Eye (tissue), 1 donor: ENCODE results near the gene DNAJC28.
"Not testable (repeated sequence)": the region's sequence is repeated elsewhere in the genome, so short reads cannot be mapped to it uniquely, and the experiment has no call there.

ENCODE experiments used
- DNase-seq: peaks from one replicate; pipeline ENCODE4 v3.0.0-alpha.2; 2015

Gene DNAJC28, protein sequence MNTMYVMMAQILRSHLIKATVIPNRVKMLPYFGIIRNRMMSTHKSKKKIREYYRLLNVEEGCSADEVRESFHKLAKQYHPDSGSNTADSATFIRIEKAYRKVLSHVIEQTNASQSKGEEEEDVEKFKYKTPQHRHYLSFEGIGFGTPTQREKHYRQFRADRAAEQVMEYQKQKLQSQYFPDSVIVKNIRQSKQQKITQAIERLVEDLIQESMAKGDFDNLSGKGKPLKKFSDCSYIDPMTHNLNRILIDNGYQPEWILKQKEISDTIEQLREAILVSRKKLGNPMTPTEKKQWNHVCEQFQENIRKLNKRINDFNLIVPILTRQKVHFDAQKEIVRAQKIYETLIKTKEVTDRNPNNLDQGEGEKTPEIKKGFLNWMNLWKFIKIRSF

GRCh38 chr21:33491373-33492102, at the start of gene DNAJC28:
DNAJC28 (minus strand) TSS chr21:33491716; CDS start chr21:33489393, 2,323 bp downstream.
- peak; percentile 99 for DNase-seq

DNA sequence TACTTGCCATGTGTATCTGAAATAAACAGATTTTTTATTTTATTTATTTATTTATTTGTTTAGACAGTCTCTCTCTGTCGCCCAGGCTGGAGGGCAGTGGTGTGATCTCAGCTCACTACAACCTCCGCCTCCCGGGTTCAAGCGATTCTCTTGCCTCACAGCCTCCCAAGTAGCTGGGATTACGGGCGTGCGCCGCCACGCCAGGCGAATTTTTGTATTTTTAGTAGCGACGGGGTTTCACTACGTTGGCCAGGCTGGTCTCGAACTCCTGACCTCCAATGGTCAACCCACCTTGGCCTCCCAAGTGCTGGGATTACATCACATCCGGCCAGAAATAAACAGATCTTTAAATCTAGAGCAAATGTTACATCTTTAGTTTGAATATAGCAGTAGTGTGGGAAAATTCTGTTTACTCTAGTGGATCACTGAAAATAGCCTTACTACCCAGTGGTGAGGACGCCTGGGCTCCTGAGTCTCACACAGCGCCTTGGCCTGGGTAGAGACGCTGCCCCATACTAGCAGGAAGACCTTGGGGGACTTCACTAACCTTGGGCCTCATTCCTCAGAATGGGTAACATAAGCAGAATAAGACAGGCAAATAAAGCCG, 49.7 kb upstream of the DNAJC28 start:
- DNase-seq, result no peak

GRCh38 chr21:33540711-33541104, 49.2 kb upstream of the DNAJC28 start:
- no peak for DNase-seq

DNA sequence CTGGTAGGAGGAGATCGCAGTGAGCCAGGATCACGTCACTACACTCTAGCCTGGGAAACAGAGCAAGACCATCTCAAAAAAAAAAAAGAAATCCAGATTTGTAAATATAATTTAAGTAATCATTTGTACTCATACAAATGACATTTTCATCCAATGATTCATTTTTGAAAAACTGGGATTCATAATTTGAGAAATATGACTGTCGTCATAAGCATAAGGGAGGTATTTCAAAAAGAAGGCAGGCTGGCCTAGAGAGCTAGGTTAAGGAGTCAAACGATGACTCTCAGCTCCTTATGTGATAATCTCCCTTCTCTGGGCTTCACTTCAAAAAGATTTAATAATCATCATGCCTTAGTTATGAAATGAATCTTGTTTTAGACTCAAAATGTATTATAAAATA, 48.1 kb upstream of the DNAJC28 start:
- no peak for DNase-seq

- no peak for DNase-seq
Measured at GRCh38 chr21:33537212-33537611, 45.7 kb upstream of the DNAJC28 start.

GRCh38 chr21:33531007-33531406, 39.5 kb upstream of the DNAJC28 start:
- DNase-seq, result no peak

- DNase-seq, result no peak
Measured at GRCh38 chr21:33522953-33523349, 31.4 kb upstream of the DNAJC28 start.

DNA sequence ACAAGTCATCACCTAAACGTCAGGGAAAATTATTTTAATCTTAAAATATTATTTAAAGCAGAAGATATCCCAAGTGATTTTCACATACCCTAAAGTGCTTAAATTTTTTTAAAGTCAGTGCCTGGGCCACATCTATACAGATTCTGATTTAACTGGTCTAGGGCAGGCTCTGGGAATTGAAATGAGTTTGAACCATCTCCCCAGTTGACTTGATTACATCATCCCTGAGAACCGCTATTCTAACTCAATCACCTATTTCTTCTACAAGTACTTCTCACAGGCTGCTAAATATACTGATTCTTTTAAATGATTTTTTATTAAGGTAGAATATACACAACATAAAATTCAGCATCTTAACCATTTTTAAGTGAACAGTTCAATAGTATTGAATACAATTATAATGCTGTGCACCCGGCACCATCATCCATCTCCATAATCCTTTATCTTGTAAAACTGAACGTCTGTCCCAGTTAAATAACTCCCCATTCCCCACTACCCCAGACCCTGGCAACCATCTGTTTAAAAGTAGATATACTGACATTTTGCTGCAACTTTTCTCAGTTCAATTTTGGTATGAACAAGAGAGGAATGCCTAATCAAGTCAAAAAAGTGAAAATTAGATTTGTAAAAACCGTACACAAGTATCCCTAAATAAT, 30.9 kb upstream of the DNAJC28 start:
- no peak for DNase-seq

DNA sequence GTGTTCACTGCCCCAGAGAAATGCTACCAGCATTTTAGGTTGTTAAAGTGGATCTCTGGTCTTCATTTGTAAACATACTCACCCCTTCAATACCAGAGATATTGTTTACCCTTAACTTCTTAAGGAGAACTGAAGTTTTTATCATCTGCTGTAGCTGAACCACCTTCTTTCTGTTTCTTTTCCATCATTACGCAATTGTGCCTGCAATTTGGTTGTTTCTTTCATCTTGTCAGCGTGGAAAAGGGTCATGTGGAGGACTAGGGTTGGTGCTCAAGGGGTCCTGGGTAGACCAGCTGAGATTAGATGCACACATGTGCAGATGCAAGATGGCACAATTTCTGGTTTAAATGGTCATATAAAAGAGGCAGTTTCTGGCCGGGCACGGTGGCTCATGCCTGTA, 27.4 kb upstream of the DNAJC28 start:
- no peak for DNase-seq

DNA sequence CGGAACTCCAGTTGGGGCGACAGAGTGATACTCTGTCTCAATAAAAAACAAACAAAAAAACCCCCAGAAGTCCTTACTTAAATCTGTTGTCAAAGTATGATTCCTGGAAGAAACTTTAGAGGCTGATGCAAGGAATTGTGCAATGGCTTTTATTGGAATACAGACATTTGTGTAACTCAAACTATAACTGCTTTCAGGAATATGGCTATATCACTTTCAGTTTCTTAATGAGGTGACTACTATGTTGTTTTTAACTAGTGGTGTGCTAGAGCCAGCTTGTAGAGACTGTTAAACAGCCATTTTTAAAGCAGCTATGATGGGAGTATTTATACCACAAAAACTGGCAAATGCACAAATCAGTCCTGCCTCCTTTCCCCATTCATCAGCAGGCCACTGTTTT, 22.7 kb upstream of the DNAJC28 start:
- no peak for DNase-seq

GRCh38 chr21:33512481-33512880, 21.0 kb upstream of the DNAJC28 start:
- DNase-seq, result no peak

GRCh38 chr21:33511639-33512038, 20.1 kb upstream of the DNAJC28 start:
- DNase-seq, result no peak

- DNase-seq, result peak; percentile 33
Measured at GRCh38 chr21:33510826-33511225, 19.3 kb upstream of the DNAJC28 start.

DNA sequence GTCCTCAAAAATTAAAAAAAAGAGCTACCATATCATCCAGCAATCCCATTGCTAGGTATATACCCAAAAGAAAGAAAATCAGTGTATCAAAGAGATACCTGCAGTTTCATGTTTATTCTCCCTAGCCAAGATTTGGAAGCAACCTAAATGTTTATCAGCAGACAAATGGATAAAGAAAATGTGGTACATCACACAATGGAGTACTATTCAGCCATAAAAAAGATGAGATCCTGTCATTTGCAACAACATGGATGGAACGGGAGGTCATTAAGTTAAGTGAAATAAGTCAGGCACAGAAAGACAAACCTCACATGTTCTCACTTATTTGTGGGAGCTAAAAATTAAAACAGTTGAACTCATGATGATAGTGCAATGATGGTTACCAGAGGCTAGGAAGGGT, 15.5 kb upstream of the DNAJC28 start:
- not testable (repeated sequence) for DNase-seq

DNA sequence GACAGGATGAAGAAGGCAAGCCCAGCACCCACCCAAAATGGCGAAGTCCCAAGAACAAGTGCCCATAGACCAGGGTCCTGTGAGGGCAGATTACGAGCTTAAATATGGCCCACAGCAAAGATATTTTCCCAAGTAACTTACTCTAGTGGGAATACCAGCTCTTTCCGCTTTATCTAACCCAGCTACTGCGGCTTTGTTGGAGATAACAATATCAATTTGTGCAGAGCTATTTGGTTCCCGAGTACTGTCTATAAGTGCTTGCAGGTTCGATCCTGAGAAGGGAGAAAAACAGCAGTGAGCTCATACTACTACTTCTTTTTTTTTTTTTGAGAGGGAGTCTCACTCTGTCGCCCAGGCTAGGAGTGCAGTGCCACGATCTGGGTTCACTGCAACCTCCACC, 14.3 kb upstream of the DNAJC28 start:
- DNase-seq, result no peak

DNA sequence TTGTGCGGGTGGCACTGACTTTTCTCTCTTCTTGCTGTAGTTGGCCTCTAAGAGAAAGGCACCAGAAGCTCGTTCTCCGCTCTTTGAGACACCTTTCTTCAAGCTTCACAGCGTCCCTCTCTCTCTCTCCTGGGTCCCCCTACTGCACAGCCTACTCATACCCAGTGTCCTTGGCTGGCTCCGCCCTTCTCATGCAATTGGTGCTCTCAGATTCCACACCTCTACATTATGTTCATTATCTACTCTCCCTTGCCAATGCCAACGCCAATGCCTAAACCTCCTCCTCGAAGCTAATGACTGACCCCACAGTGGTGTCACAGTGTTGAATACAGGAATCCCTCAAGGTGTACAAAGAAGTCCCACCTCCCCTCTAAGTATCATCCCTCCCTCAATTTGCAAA, 4.8 kb upstream of the DNAJC28 start:
- no peak for DNase-seq

DNA sequence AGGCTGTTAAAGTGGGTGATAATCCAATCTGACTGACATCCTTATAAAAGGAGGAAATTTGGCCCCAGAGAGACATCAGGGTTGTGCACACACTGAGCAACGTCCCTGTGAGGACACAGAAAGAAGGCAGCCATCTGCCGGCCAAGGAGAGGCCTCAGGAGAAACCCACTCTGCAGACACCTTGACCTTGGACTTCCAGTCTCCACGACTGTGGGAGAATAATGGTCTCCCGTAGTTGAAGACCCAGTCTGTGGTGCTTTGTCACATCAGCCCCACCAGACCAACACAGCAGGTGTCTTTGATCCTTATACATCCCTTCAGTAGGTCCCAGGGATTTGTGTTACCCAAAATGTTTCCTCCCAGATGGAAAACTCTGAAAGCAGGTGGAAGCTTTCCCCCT, 4.2 kb upstream of the DNAJC28 start:
- no peak for DNase-seq

DNA sequence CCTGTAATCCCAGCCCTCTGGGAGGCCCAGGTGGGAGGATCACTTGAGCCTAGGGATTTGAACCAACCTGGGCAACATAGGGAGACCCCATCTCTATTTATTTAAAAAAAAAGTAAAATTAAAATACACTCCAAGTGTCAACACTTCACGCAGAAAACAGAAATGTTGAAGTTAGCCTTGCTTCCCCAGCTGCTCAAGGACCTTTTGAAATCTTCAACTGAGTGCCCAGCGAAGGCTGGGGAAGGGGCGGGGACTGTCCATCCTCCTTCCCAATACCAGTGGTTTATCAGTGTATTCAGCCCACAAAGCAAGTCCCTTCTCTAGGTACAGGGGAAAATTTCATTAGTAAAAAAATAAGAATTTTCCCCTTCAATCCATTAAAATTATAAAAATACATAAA, 2.2 kb upstream of the DNAJC28 start:
- DNase-seq, result no peak

DNA sequence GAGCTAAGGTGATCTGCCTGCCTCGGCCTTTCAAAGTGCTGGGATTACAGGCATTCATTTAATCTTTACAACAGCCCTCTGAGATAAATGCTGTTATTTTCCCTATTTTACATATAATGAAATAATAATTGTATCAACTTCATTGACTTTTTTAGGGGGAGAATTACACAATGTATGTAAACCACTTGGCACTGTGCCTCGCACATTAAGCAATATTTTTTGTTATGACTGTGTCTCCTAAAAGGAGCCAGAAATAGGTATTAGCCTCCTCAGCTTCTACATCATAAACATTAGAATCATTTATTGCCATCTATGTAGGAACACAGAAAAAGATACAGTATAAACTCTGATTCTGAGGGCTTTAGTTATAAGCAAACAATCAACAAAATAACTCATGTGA, 1.1 kb upstream of the DNAJC28 start:
- DNase-seq, result no peak

- DNase-seq, result no peak
Measured at GRCh38 chr21:33490991-33491372, 534 bp downstream of the DNAJC28 start.

- no peak for DNase-seq
Measured at GRCh38 chr21:33488936-33489335, 2.6 kb downstream of the DNAJC28 start.

- no peak for DNase-seq
Measured at GRCh38 chr21:33487996-33488395, 3.5 kb downstream of the DNAJC28 start.

DNA sequence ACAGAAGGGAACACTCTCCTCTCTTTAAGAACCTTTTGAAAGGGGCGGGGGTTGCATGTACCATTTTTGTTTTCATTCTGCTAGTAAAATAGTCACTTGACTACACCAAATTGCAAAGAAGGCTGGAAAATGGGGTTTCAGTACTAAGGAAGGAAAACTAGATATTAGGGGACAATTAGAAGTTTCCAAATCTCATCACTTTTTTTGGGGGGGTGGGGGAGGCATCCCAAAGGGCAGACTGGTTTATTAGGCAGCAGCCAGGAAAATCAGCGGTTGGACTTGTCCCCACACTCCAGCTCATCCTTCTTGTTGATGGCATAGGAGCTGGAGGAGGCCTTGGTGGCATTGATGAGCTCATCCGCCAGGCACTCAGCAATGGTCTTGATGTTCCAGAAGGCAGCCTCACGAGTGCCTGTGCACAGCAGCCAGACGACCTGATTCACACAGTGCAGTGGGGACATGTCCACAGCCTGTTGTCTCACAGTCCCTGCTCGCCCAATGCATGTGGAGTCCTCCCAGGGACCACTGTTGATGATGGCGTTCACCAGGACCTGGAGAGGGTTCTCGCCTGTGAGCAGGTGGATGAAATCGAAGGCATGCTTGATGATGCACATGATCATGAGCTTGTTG, 10.1 kb downstream of the DNAJC28 start:
- peak; percentile 4 for DNase-seq
